GM18505 (cell line): Measurements from ENCODE around the gene ENGASE.

ENCODE experiments used
- ATAC-seq: cut with Tn5 transposase; IDR thresholded peaks from one replicate; pipeline ENCODE4 v1.9.1; 2021; ENCODE audit not compliant: unreplicated experiment
- POLR2A ChIP-seq: IDR thresholded peaks from 4 replicates; pipeline ENCODE4 v1.6.1; 2011; ENCODE audit warnings: borderline replicate concordance; ENCODE audit not compliant: insufficient read depth, insufficient read length; ENCODE audit errors: extremely low read depth

Gene ENGASE

GRCh38 chr17:79033046-79033616 lies 41.5 kb upstream of the ENGASE start:
- ATAC-seq, result no peak
- no peak for TF ChIP-seq POLR2A

GRCh38 chr17:79033741-79034501 lies 40.7 kb upstream of the ENGASE start:
- no peak for ATAC-seq

GRCh38 chr17:79034931-79035485 lies 39.6 kb upstream of the ENGASE start:
- ATAC-seq, result no peak
- TF ChIP-seq POLR2A, result no peak

More at GRCh38 chr17:79033741-79034501, 40.7 kb upstream of the ENGASE start:
- TF ChIP-seq POLR2A, result no peak

- no peak for ATAC-seq
- no peak for TF ChIP-seq POLR2A
These were observed 38.9 kb upstream of the ENGASE start for GRCh38 chr17:79035686-79036085.

- no peak for ATAC-seq
- no peak for TF ChIP-seq POLR2A
These were observed 38.4 kb upstream of the ENGASE start for GRCh38 chr17:79036181-79036580.

- TF ChIP-seq POLR2A, result no peak
- ATAC-seq, result no peak
These were observed 38.0 kb upstream of the ENGASE start for GRCh38 chr17:79036596-79036995.

GRCh38 chr17:79038545-79039135 lies 36.0 kb upstream of the ENGASE start:
- no peak for ATAC-seq

GRCh38 chr17:79039171-79039570 lies 35.5 kb upstream of the ENGASE start:
- no peak for TF ChIP-seq POLR2A

More at GRCh38 chr17:79038545-79039135, 36.0 kb upstream of the ENGASE start:
- TF ChIP-seq POLR2A, result no peak

GRCh38 chr17:79039886-79040285 lies 34.7 kb upstream of the ENGASE start:
- TF ChIP-seq POLR2A, result no peak
- ATAC-seq, result no peak

More at GRCh38 chr17:79039171-79039570, 35.5 kb upstream of the ENGASE start:
- ATAC-seq, result no peak

GRCh38 chr17:79041041-79041570 lies 33.5 kb upstream of the ENGASE start:
- no peak for TF ChIP-seq POLR2A
- no peak for ATAC-seq

- TF ChIP-seq POLR2A, result no peak
- no peak for ATAC-seq
These were observed 32.8 kb upstream of the ENGASE start for GRCh38 chr17:79041723-79042420.

- ATAC-seq, result no peak
- no peak for TF ChIP-seq POLR2A
These were observed 32.0 kb upstream of the ENGASE start for GRCh38 chr17:79042421-79043190.

- no peak for TF ChIP-seq POLR2A
- ATAC-seq, result no peak
These were observed 31.3 kb upstream of the ENGASE start for GRCh38 chr17:79043191-79043930.
